Myocyte (in vitro differentiated cells): ENCODE data around the gene F2RL1. TPM values are rescaled to one million over a fixed set of nuclear protein-coding genes. Genes with fewer than 3 reads are reported as not detected.

ENCODE experiments used
- total RNA-seq: library from RNA; depleted of rRNA; stranded (reverse); fragments of >200 nt; gene quantifications from 2 replicates; pipeline ENCODE4 v1.2.3, GENCODE V29; 2014

The F2RL1 gene
- total RNA-seq, 1 donor from 2014 or later = not detected

Other genes starting within 250 kb of the F2RL1 start
- gene F2RL2, start 195.6 kb upstream of the F2RL1 start, total RNA-seq = 0.31 and 0.48 TPM in 2 replicates
- gene F2R, start 102.9 kb upstream of the F2RL1 start, total RNA-seq = 9.0 and 10.1 TPM in 2 replicates
- gene S100Z, start 31.0 kb downstream of the F2RL1 start, total RNA-seq = not detected in 2 replicates
- 1.3 TPM in 1 of 2 replicates, not detected in the other for gene CRHBP, start 134.0 kb downstream of the F2RL1 start, total RNA-seq
- 28.1 and 36.7 TPM in 2 replicates for gene AGGF1, start 211.4 kb downstream of the F2RL1 start, total RNA-seq